MM.1S (cell line): ENCODE data around the gene RRM1.

Experiments
- CTCF ChIP-seq: fragments of 300-600 bp; sonication (generic); IDR thresholded peaks from 2 replicates; pipeline ENCODE4 v1.5.1; 2016; ENCODE audit warnings: antibody characterized with exemption, low read length, mixed read lengths
- EZH2 ChIP-seq: fragments of 300-600 bp; sonication (generic); optimal IDR thresholded peaks from 2 replicates; pipeline ENCODE3; 2017; ENCODE audit warnings: low read depth, mild to moderate bottlenecking, antibody characterized with exemption, low read length, mixed read lengths

- TF ChIP-seq CTCF = no peak
- TF ChIP-seq EZH2 = no peak
Measured at GRCh38 chr11:4059424-4059823, 35.2 kb upstream of the RRM1 start.
